Naive thymus-derived CD4-positive, alpha-beta T cell (primary cell): ENCODE data around the gene SYCE3. TPM values are rescaled to one million over a fixed set of nuclear protein-coding genes. Genes with fewer than 3 reads are reported as not detected.

Source experiments
- ATAC-seq: fragments of 150-1000 bp; cut with Tn5 transposase; 2 replicates; pipeline ENCODE4 v1.10.0; 2021; ENCODE audit warnings: mild to moderate bottlenecking, moderate library complexity
- CTCF ChIA-PET: fragments of 350-600 bp; sonication (Branson Sonifier 250); formaldehyde crosslinking; loops from one replicate; lab custom pipeline; 2021; ENCODE audit warnings: antibody characterized with exemption; lab: Charles Lee
- POLR2A ChIA-PET: fragments of 350-600 bp; sonication (Branson Sonifier 250); formaldehyde crosslinking; loops from one replicate; lab custom pipeline; 2021; ENCODE audit warnings: antibody characterized with exemption, inconsistent platforms; lab: Charles Lee
- DNase-seq, 9 donors: peaks; one replicate each; pipeline versions ENCODE4 v3.0.0 to v3.0.0-alpha.2; 2020 to 2022; ENCODE audit warnings: mixed read lengths in 1 of 9
- H3K27ac ChIP-seq: one replicate; pipeline ENCODE4 v1.7.0; 2013; ENCODE audit warnings: mild to moderate bottlenecking, low read depth, low read length, moderate library complexity
- H3K27me3 ChIP-seq, 2 donors: one replicate each; pipeline ENCODE4 v1.7.0; 2013; ENCODE audit warnings: low read length in 2 of 2, mild to moderate bottlenecking in 2 of 2, moderate library complexity in 2 of 2; ENCODE audit not compliant: control insufficient read depth in 2 of 2, insufficient read depth in 2 of 2
- H3K36me3 ChIP-seq, 3 experiments: 1 replicate in 2 of 3; 2 replicates in 1 of 3; pipeline ENCODE4 v1.7.0; 2013; ENCODE audit warnings: low read length in 3 of 3, mild to moderate bottlenecking in 3 of 3, moderate library complexity in 1 of 3; ENCODE audit not compliant: insufficient read depth in 3 of 3, control insufficient read depth in 2 of 3
- H3K4me1 ChIP-seq, 2 donors: one replicate each; pipeline ENCODE4 v1.7.0; 2013; ENCODE audit warnings: low read length in 2 of 2, mild to moderate bottlenecking in 2 of 2, moderate library complexity in 1 of 2; ENCODE audit not compliant: control insufficient read depth in 2 of 2, insufficient read depth in 2 of 2
- H3K4me3 ChIP-seq: 2 replicates; pipeline ENCODE4 v1.7.0; 2013; ENCODE audit warnings: mild to moderate bottlenecking, low read length
- H3K9me3 ChIP-seq, 3 experiments: 1 replicate in 2 of 3; 2 replicates in 1 of 3; pipeline ENCODE4 v1.7.0; 2013; ENCODE audit warnings: low read length in 3 of 3; ENCODE audit not compliant: control insufficient read depth in 2 of 3
- H3K27ac Mint-ChIP-seq, 9 donors: one replicate each; pipeline ENCODE4 v1.8.0; 2020 to 2022; ENCODE audit warnings: mixed read lengths in 9 of 9, mild to moderate bottlenecking in 8 of 9, moderate library complexity in 5 of 9, inconsistent platforms in 2 of 9
- H3K27me3 Mint-ChIP-seq, 5 donors: one replicate each; pipeline ENCODE4 v1.8.0; 2021 to 2022; ENCODE audit warnings: mixed read lengths in 5 of 5, mild to moderate bottlenecking in 1 of 5
- H3K36me3 Mint-ChIP-seq, 5 donors: one replicate each; pipeline ENCODE4 v1.8.0; 2020 to 2022; ENCODE audit warnings: mixed read lengths in 5 of 5, mild to moderate bottlenecking in 3 of 5, inconsistent platforms in 1 of 5
- H3K4me1 Mint-ChIP-seq, 7 donors: one replicate each; pipeline ENCODE4 v1.8.0; 2020 to 2022; ENCODE audit warnings: mixed read lengths in 7 of 7, mild to moderate bottlenecking in 3 of 7, inconsistent platforms in 1 of 7
- H3K4me3 Mint-ChIP-seq, 10 donors: one replicate each; pipeline ENCODE4 v1.8.0; 2020 to 2022; ENCODE audit warnings: mild to moderate bottlenecking in 10 of 10, mixed read lengths in 10 of 10, moderate library complexity in 6 of 10, inconsistent platforms in 2 of 10
- H3K9me3 Mint-ChIP-seq, 11 donors: one replicate each; pipeline ENCODE4 v1.8.0; 2020 to 2022; ENCODE audit warnings: mixed read lengths in 11 of 11, mild to moderate bottlenecking in 4 of 11, inconsistent platforms in 1 of 11, moderate library complexity in 1 of 11
- intact Hi-C, 2 donors: fragments of 100-400 bp; cut with micrococcal nuclease; formaldehyde crosslinking; loops; one replicate each; pipeline ENCODE4 v1.15.1; 2023
- polyA plus RNA-seq, 2 donors: library from polyadenylated mRNA; unstranded; fragments of 300-500 nt; fragmentation: Illumina TruSeq; gene quantifications; one replicate each; pipeline ENCODE4 v1.2.3, GENCODE V29; 2021
- total RNA-seq, 6 experiments: library from RNA in 5 of 6; stranded (reverse) in 5 of 6; gene quantifications; 1 replicate in 5 of 6; 2 replicates in 1 of 6; pipeline ENCODE4 v1.2.3 and lab custom pipeline; 2021 to 2026

SYCE3 gene
- total and polyA plus RNA-seq, 7 experiments from 2014 or later = not detected

DNA sequence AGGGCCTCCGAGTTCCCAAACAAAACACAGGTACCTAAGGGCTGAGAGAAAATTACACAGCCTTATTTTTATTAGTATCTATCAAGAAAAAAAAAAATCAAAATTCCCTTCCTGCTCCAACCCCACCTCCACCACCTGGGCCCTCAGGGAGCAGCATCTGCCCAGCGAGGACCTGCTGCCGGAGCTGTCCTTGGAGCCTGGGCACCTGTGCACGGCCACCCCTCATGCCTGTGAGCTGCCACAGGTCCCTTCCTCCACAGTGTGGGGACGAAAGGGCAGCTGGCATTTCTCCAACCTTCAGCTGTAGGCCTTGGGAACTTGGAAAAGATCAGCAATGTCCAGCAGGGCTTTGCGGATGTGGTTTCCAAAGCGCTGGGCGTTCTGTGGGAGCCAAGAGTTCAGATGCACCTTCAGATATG lies 6.3 kb upstream of the SYCE3 start:
- ATAC-seq (no peak), DNase-seq (no peak)
- H3K27me3 Mint-ChIP-seq = peaks cover 0 to 6% (median 0%) of the 10 kb centered on the region in 5 donors
- Histone ChIP-seq H3K9me3 (no peaks in the 10 kb centered on the region), H3K4me1 (no peaks in the 10 kb centered on the region), H3K36me3 (peaks cover 0 to 44% (median 2%) of the 10 kb centered on the region in 3 experiments), H3K27me3 (no peaks in the 10 kb centered on the region), H3K4me3 (no peak overlapping the region), H3K27ac (no peak overlapping the region)
- H3K9me3 Mint-ChIP-seq = no peaks in the 10 kb centered on the region
- H3K4me3 Mint-ChIP-seq = no peak overlapping the region
- no peak overlapping the region for H3K27ac Mint-ChIP-seq
- CTCF ChIA-PET = no interaction called here
- intact Hi-C loops = no loop called here
- peaks cover 0 to 21% (median 7%) of the 10 kb centered on the region in 5 donors for H3K36me3 Mint-ChIP-seq
- peaks cover 0 to 2% (median 0%) of the 10 kb centered on the region in 7 donors for H3K4me1 Mint-ChIP-seq
- POLR2A ChIA-PET = interaction anchor here (1.4 kb wide), 1 partner anchor 13 kb away, joined by 7 read pairs; the partner anchor contains the start of gene CHKB

DNA sequence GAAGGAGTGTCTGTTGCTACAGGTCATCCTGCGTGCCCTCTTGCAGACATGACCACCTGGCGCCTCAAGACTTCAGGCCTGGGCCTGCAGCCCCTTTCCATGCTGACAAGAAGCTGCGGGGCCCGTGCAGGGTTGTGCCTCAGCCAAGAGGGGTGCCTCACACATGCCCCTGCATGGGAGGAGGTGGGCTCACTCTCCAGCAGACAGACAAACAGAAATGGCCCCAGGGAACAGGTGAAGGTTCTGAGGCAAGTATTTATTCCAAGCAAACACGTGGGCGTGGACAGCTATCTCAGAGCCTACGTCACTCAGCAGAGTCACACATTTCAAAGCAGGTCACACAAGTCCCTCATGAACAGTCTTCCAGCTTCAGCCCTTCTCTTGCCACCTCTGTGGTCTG lies 5.9 kb upstream of the SYCE3 start:
- Histone ChIP-seq H3K4me3 (no peak overlapping the region), H3K9me3 (no peaks in the 10 kb centered on the region), H3K36me3 (peaks cover 0 to 44% (median 2%) of the 10 kb centered on the region in 3 experiments), H3K27me3 (no peaks in the 10 kb centered on the region), H3K4me1 (peaks cover 0 to under 1% of the 10 kb centered on the region in 2 donors), H3K27ac (no peak overlapping the region)
- intact Hi-C loops = no loop called here
- Mint-ChIP-seq H3K27ac (no peak overlapping the region), H3K36me3 (peaks cover 0 to 21% (median 7%) of the 10 kb centered on the region in 5 donors), H3K4me1 (peaks cover 0 to 3% (median 2%) of the 10 kb centered on the region in 7 donors), H3K9me3 (no peaks in the 10 kb centered on the region), H3K4me3 (no peak overlapping the region), H3K27me3 (peaks cover 0 to 9% (median 0%) of the 10 kb centered on the region in 5 donors)
- no peak for ATAC-seq
- DNase-seq = no peak
- POLR2A ChIA-PET = interaction anchor here (1.4 kb wide), 1 partner anchor 14 kb away, joined by 7 read pairs; the partner anchor contains the start of gene CHKB
- CTCF ChIA-PET = no interaction called here

DNA sequence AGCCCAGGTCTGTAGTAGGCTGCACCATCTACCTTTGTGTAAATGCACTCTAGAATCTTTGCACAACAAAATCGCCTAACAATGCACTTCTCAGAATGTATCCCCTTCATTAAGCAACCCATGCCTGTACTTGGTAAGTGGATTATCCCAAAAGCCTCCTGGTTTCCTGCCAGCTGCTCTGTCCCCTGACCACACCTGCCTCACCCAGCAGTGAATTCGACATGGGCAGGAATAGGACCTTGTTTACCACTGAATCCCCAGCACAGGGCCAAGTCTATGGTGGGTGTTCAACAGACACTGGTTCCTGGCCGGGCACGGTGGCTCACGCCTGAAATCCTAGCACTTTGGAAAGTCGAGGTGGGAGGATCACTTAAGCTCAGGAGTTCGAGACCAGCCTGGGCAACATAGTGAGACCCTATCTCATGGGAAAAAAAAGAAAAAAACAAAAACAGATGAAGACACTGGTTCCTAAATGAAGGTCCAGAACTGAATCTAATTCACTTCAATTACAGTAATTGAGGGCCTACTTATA lies 5.1 kb upstream of the SYCE3 start:
- Histone ChIP-seq H3K27ac (no peak overlapping the region), H3K4me3 (no peak overlapping the region), H3K9me3 (no peaks in the 10 kb centered on the region), H3K36me3 (peaks cover 0 to 43% (median 2%) of the 10 kb centered on the region in 3 experiments), H3K27me3 (no peaks in the 10 kb centered on the region), H3K4me1 (peaks cover 0 to 4% of the 10 kb centered on the region in 2 donors)
- CTCF ChIA-PET = no interaction called here
- peaks cover 0 to 11% (median 9%) of the 10 kb centered on the region in 7 donors for H3K4me1 Mint-ChIP-seq
- no peak overlapping the region for H3K27ac Mint-ChIP-seq
- no peak for DNase-seq
- H3K4me3 Mint-ChIP-seq = no peak overlapping the region
- peaks cover 0 to 11% (median 0%) of the 10 kb centered on the region in 5 donors for H3K27me3 Mint-ChIP-seq
- intact Hi-C loops = no loop called here
- H3K36me3 Mint-ChIP-seq = peaks cover 0 to 21% (median 7%) of the 10 kb centered on the region in 5 donors
- no peaks in the 10 kb centered on the region for H3K9me3 Mint-ChIP-seq
- no peak for ATAC-seq
- POLR2A ChIA-PET = no interaction called here

DNA sequence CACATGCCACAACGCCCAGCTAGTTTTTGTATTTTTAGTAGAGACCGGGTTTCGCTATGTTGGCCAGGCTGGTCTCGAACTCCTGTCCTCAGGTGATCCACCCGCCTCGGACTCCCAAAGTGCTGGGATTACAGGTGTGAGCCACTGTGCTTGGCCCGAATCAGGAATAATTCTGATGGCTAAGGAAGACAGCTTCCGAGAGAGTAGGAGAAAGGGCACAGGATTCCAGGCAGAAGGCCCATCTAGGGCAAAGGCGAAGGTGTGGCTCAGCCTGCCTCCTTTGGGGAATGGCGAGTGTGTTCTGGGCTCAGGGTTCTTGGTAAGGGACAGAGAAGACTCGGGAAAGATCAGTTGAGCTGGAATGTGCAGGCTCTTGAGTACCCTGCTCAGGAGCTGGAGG lies 1.6 kb upstream of the SYCE3 start:
- no peak overlapping the region for H3K4me3 ChIP-seq
- H3K36me3 ChIP-seq = peaks cover 0 to 8% (median 0%) of the 10 kb centered on the region in 3 experiments
- H3K9me3 ChIP-seq = no peaks in the 10 kb centered on the region
- intact Hi-C loops = no loop called here
- H3K4me3 Mint-ChIP-seq = peak overlapping the region in 4 of 10 donors; percentile 20 to 97 (median 93)
- CTCF ChIA-PET = interaction anchor here (0.6 to 2.7 kb wide), 5 partner anchors 12 to 579 kb away, joined by 3 to 11 read pairs (median 4); partner anchors contain the start of genes KLHDC7B and SCO2
- no peak overlapping the region for H3K27ac ChIP-seq
- ATAC-seq = no peak
- H3K36me3 Mint-ChIP-seq = peaks cover 0 to 5% (median 0%) of the 10 kb centered on the region in 5 donors
- no peak for DNase-seq
- no peak overlapping the region for H3K27ac Mint-ChIP-seq
- peaks cover 6 to 24% (median 14%) of the 10 kb centered on the region in 7 donors for H3K4me1 Mint-ChIP-seq
- H3K4me1 ChIP-seq = peaks cover 0 to 4% of the 10 kb centered on the region in 2 donors
- peaks cover 0 to 14% (median 0%) of the 10 kb centered on the region in 5 donors for H3K27me3 Mint-ChIP-seq
- POLR2A ChIA-PET = interaction anchor here (1.0 to 4.4 kb wide), 12 partner anchors 8 to 57 kb away, joined by 3 to 33 read pairs (median 9); partner anchors contain the start of genes CHKB, CPT1B and SCO2
- H3K27me3 ChIP-seq = no peaks in the 10 kb centered on the region
- H3K9me3 Mint-ChIP-seq = peaks cover 0 to 3% (median 0%) of the 10 kb centered on the region in 11 donors

DNA sequence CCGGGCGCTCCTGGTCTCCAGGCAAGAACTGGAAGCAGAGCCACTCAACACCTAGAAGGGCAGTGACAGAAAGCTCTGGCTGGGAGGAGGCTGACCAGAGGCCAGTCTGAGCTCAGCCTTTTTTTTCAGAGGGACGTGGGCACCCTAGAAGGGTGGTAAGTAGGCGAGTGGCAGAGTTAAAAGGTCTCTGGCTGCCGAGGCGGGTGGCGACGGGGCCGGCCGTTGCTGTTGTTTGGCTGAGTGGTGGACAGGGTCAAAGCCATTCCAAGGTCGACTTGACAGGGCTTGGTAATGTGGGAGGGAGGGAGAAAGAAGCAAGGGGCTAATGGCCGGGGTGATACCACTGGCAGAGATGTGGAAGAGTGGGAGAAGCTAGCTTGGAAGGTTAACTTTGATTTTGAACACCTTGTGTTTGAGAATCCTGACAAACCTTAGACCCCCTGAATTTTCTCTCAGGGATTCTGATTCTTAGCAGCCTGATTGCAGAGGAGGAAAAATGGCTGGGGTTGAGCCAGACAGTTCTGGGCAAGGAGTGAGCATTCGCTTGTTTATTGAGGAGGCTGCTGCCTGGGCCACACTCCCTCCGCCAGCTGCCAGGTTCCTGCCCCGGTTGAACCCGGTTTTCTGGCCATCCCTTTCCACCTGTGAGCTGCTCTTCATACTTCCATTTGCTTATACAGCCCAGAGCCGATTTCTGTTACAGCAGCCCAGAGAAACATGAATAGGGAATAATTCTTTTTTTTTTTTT lies 868 bp upstream of the SYCE3 start:
- Histone ChIP-seq H3K27me3 (no peaks in the 10 kb centered on the region), H3K36me3 (peaks cover 0 to 1% (median 0%) of the 10 kb centered on the region in 3 experiments), H3K9me3 (no peaks in the 10 kb centered on the region), H3K27ac (peak overlapping the region; percentile 67), H3K4me3 (peak overlapping the region; percentile 75), H3K4me1 (peaks cover 0 to 4% of the 10 kb centered on the region in 2 donors)
- H3K9me3 Mint-ChIP-seq = peaks cover 0 to 3% (median 0%) of the 10 kb centered on the region in 11 donors
- no peak for DNase-seq
- H3K36me3 Mint-ChIP-seq = peaks cover 0 to 4% (median 0%) of the 10 kb centered on the region in 5 donors
- ATAC-seq = no peak
- H3K4me1 Mint-ChIP-seq = peaks cover 6 to 24% (median 14%) of the 10 kb centered on the region in 7 donors
- H3K4me3 Mint-ChIP-seq = peak overlapping the region; percentile 85 to 97 (median 94)
- ChIA-PET CTCF (interaction anchor here (0.6 to 2.7 kb wide), 12 partner anchors 11 to 578 kb away, joined by 3 to 11 read pairs (median 4); partner anchors contain the start of genes KLHDC7B, SCO2 and TYMP), POLR2A (interaction anchor here (0.9 to 4.4 kb wide), 15 partner anchors 8 to 90 kb away, joined by 3 to 33 read pairs (median 4); partner anchors contain the start of genes CHKB, LMF2, NCAPH2 and SCO2)
- peak overlapping the region; percentile 77 to 96 (median 87) for H3K27ac Mint-ChIP-seq
- H3K27me3 Mint-ChIP-seq = peaks cover 0 to 14% (median 0%) of the 10 kb centered on the region in 5 donors
- intact Hi-C loops = loop anchor here (1.0 to 2.0 kb wide), 4 partner anchors 20 to 93 kb away; partner anchors contain the start of gene LMF2 (in 1 of the 2)
